Endothelial cell of umbilical vein (primary cell): ENCODE results near the gene SERPINE1. TPM values are rescaled to one million over a fixed set of nuclear protein-coding genes. Genes with fewer than 3 reads are reported as not detected.

Experiments used
- BruUV-seq: library from RNA; stranded (reverse); fragments of 400-500 nt; replicated peaks from 2 replicates; lab custom pipeline; 2021; lab: Mats Ljungman, UMichigan
- CTCF ChIA-PET: fragments of 300-600, 350-600 bp; sonication (Branson Sonifier 250); formaldehyde crosslinking; loops from one replicate; lab custom pipeline; 2021; ENCODE audit warnings: antibody characterized with exemption, inconsistent platforms; lab: Charles Lee
- POLR2A ChIA-PET: fragments of 300-600, 350-600 bp; sonication (Branson Sonifier 250); formaldehyde crosslinking; loops from one replicate; lab custom pipeline; 2021; ENCODE audit warnings: antibody characterized with exemption, inconsistent platforms; lab: Charles Lee
- DNase-seq: peaks from one replicate; pipeline ENCODE4 v3.0.0-alpha.2; 2011; ENCODE audit warnings: low read depth, low spot score
- FAIRE-seq: peaks from 2 replicates; lab custom pipeline; 2011; peaks lifted over from hg19 to GRCh38; lab: Jason Lieb, UNC
- H2AFZ ChIP-seq: 2 replicates; pipeline ENCODE4 v1.6.0; 2012; ENCODE audit warnings: low read depth, low read length, control low read depth, inconsistent platforms
- H3K27ac ChIP-seq: 2 replicates; pipeline ENCODE4 v1.5.1; 2011; ENCODE audit warnings: low read depth, mild to moderate bottlenecking, control low read depth, low read length, moderate library complexity; ENCODE audit not compliant: insufficient read depth
- H3K27me3 ChIP-seq, 2 experiments: 2 replicates each; pipeline versions ENCODE4 v1.6.0 to v1.6.1; 2011; ENCODE audit warnings: low read length in 2 of 2, mixed read lengths in 1 of 2; ENCODE audit not compliant: control insufficient read depth in 2 of 2, insufficient read depth in 2 of 2
- H3K36me3 ChIP-seq, 2 experiments: 2 replicates in 1 of 2; 3 replicates in 1 of 2; pipeline ENCODE4 v1.5.1; 2011; ENCODE audit warnings: low read length in 2 of 2, mild to moderate bottlenecking in 1 of 2, moderate library complexity in 1 of 2; ENCODE audit not compliant: control insufficient read depth in 2 of 2, insufficient read depth in 2 of 2; ENCODE audit errors: extremely low read depth in 1 of 2
- H3K4me1 ChIP-seq: 3 replicates; pipeline ENCODE4 v1.5.1; 2011; ENCODE audit warnings: mild to moderate bottlenecking, low read length; ENCODE audit not compliant: control insufficient read depth, insufficient read depth; ENCODE audit errors: extremely low read depth
- H3K4me2 ChIP-seq: 2 replicates; pipeline ENCODE4 v1.6.1; 2011; ENCODE audit warnings: low read length, control low read depth, mixed read lengths; ENCODE audit not compliant: insufficient read depth
- H3K4me3 ChIP-seq, 3 experiments: fragments of 200-600 bp in 1 of 3; sonication (generic), shearing (Covaris generic) in 1 of 3; replicated peaks in 1 of 3; 2 replicates each; pipeline ENCODE4 v1.5.1; 2011 to 2016; ENCODE audit warnings: control low read depth in 3 of 3, low read length in 3 of 3, mild to moderate bottlenecking in 2 of 3, inconsistent platforms in 1 of 3, low read depth in 1 of 3, moderate library complexity in 1 of 3; ENCODE audit not compliant: insufficient read depth in 1 of 3
- H3K79me2 ChIP-seq: 2 replicates; pipeline ENCODE4 v1.6.0; 2012; ENCODE audit warnings: low read length, inconsistent platforms; ENCODE audit not compliant: control insufficient read depth, insufficient read depth
- H3K9ac ChIP-seq: replicated peaks from 2 replicates; pipeline ENCODE3; 2011; ENCODE audit warnings: low read length, control low read depth; ENCODE audit not compliant: insufficient read depth; ENCODE audit errors: extremely low read depth
- H3K9me1 ChIP-seq: replicated peaks from 3 replicates; pipeline ENCODE4 v1.6.0; 2011; ENCODE audit warnings: mild to moderate bottlenecking, low read length; ENCODE audit not compliant: control insufficient read depth, insufficient read depth; ENCODE audit errors: extremely low read depth
- H3K9me3 ChIP-seq: replicated peaks from 2 replicates; pipeline ENCODE4 v1.5.1; 2012; ENCODE audit warnings: low read length, inconsistent platforms; ENCODE audit not compliant: control insufficient read depth, insufficient read depth
- H4K20me1 ChIP-seq: replicated peaks from 2 replicates; pipeline ENCODE3; 2011; ENCODE audit warnings: mild to moderate bottlenecking, low read length; ENCODE audit not compliant: control insufficient read depth, insufficient read depth; ENCODE audit errors: extremely low read depth
- CTCF ChIP-seq, 2 donors: IDR thresholded peaks; 1 replicate in 1 of 2; 2 replicates in 1 of 2; pipeline ENCODE4 v1.5.1; 2011; ENCODE audit warnings: low read length in 2 of 2, mild to moderate bottlenecking in 2 of 2, moderate library complexity in 2 of 2, control low read depth in 1 of 2, inconsistent platforms in 1 of 2, low read depth in 1 of 2; ENCODE audit not compliant: insufficient read depth in 1 of 2; ENCODE audit errors: extremely low read depth in 1 of 2
- EZH2 ChIP-seq: IDR thresholded peaks from 2 replicates; pipeline ENCODE4 v1.6.1; 2012; ENCODE audit warnings: borderline replicate concordance, low read depth, mild to moderate bottlenecking, moderate library complexity, low read length, inconsistent platforms; ENCODE audit not compliant: severe bottlenecking
- FOS ChIP-seq: IDR thresholded peaks from 2 replicates; pipeline ENCODE4 v1.6.1; 2011; ENCODE audit warnings: mild to moderate bottlenecking, low read length, moderate library complexity, borderline replicate concordance; ENCODE audit not compliant: insufficient read depth
- GATA2 ChIP-seq: IDR thresholded peaks from 2 replicates; pipeline ENCODE4 v1.7.0; 2011; ENCODE audit warnings: low read depth, mild to moderate bottlenecking, moderate library complexity, mixed read lengths, low read length; ENCODE audit not compliant: insufficient read length, insufficient read depth
- JUN ChIP-seq: IDR thresholded peaks from 2 replicates; pipeline ENCODE4 v1.6.1; 2011; ENCODE audit warnings: borderline replicate concordance, low read depth; ENCODE audit not compliant: insufficient read length, insufficient read depth
- MAX ChIP-seq: IDR thresholded peaks from 2 replicates; pipeline ENCODE4 v1.6.1; 2011; ENCODE audit not compliant: insufficient read depth, insufficient read length
- MYC ChIP-seq: IDR thresholded peaks from one replicate; pipeline ENCODE4 v1.6.1; 2011; ENCODE audit warnings: mild to moderate bottlenecking, low read depth, low read length
- POLR2A ChIP-seq: IDR thresholded peaks from 2 replicates; pipeline ENCODE4 v1.6.1; 2012; ENCODE audit warnings: low read depth, mild to moderate bottlenecking, control low read depth, low read length
- POLR2AphosphoS5 ChIP-seq: IDR thresholded peaks from 2 replicates; pipeline ENCODE4 v1.6.1; 2012; ENCODE audit warnings: low read depth, mild to moderate bottlenecking, control low read depth, low read length, moderate library complexity; ENCODE audit not compliant: insufficient read depth
- dilution Hi-C: fragments of 300-500 bp; cut with MboI; formaldehyde crosslinking; loops from one replicate; pipeline ENCODE4 v1.15.0; 2019; ENCODE audit warnings: low sequenced_read_pairs; ENCODE audit not compliant: extremely low pct_ligation_motif_present
- intact Hi-C: fragments of 100-400 bp; cut with micrococcal nuclease; formaldehyde crosslinking; loops from one replicate; pipeline ENCODE4 v1.10.0; 2022
- polyA plus RNA-seq, 4 experiments: library from polyadenylated mRNA; depleted of rRNA in 3 of 4; stranded (reverse) in 3 of 4; unstranded in 1 of 4; fragments of >200 nt; gene quantifications; 2 replicates each; pipeline versions ENCODE4 v1.2.1 to v1.2.3, GENCODE V29; 2011 to 2012; ENCODE audit warnings: missing spikeins in 1 of 4
- total RNA-seq: library from RNA; stranded (reverse); gene quantifications from 2 replicates; pipeline ENCODE4 v1.2.3, GENCODE V29; 2021

Gene SERPINE1
- total and polyA plus RNA-seq, 2 donors (not counting 3 experiments of a cell fraction or from before 2014, with no cell fraction given) = 2,296 to 4,637 TPM

- dilution Hi-C loops = no loop called here
- POLR2A ChIA-PET = interaction anchor here (0.8 kb wide), 1 partner anchor 36 kb away, joined by 3 read pairs; no protein-coding TSS in a partner anchor
- FAIRE-seq = no peak
These were observed 39.4 kb upstream of the SERPINE1 start for GRCh38 chr7:101087334-101088068.

More at GRCh38 chr7:101087334-101088068, 39.4 kb upstream of the SERPINE1 start:
- intact Hi-C loops = no loop called here
- Histone ChIP-seq H3K4me2 (no peak overlapping the region), H3K4me3 (no peak overlapping the region), H3K79me2 (peaks cover 37% of the 10 kb centered on the region), H3K9me1 (no peaks in the 10 kb centered on the region), H3K27me3 (no peaks in the 10 kb centered on the region), H4K20me1 (no peaks in the 10 kb centered on the region), H2AFZ (no peak overlapping the region), H3K36me3 (peaks cover 0 to 5% of the 10 kb centered on the region in 2 experiments), H3K9me3 (no peaks in the 10 kb centered on the region), H3K27ac (no peak overlapping the region), H3K9ac (no peak overlapping the region), H3K4me1 (peaks cover 12% of the 10 kb centered on the region)
- CTCF ChIA-PET = interaction anchor here (0.8 to 1.3 kb wide), 4 partner anchors 10 to 105 kb away, joined by 3 read pairs; no protein-coding TSS in a partner anchor
- DNase-seq = no peak
- no TSS peak for BruUV-seq
- TF ChIP-seq POLR2AphosphoS5 (no peak), FOS (no peak), JUN (no peak), GATA2 (no peak), MYC (no peak), MAX (no peak), EZH2 (no peak), CTCF (IDR thresholded peaks at IDR 0.05; ENCODE audit: extremely low read depth in 1 of 2, insufficient read depth in 1 of 2, low read depth in 1 of 2, low read length in 2 of 2) (no peak), POLR2A (no peak)
